Endothelial cell of umbilical vein (primary cell): ENCODE results near the gene SLFN12L. TPM values are rescaled to one million over a fixed set of nuclear protein-coding genes. Genes with fewer than 3 reads are reported as not detected.
"Not testable (repeated sequence)": the region's sequence is repeated elsewhere in the genome, so short reads cannot be mapped to it uniquely, and the experiment has no call there.

Experiments
- BruUV-seq: library from RNA; stranded (reverse); fragments of 400-500 nt; replicated peaks from 2 replicates; lab custom pipeline; 2021; lab: Mats Ljungman, UMichigan
- CTCF ChIA-PET: fragments of 300-600, 350-600 bp; sonication (Branson Sonifier 250); formaldehyde crosslinking; loops from one replicate; lab custom pipeline; 2021; ENCODE audit warnings: antibody characterized with exemption, inconsistent platforms; lab: Charles Lee
- POLR2A ChIA-PET: fragments of 300-600, 350-600 bp; sonication (Branson Sonifier 250); formaldehyde crosslinking; loops from one replicate; lab custom pipeline; 2021; ENCODE audit warnings: antibody characterized with exemption, inconsistent platforms; lab: Charles Lee
- DNase-seq: peaks from one replicate; pipeline ENCODE4 v3.0.0-alpha.2; 2011; ENCODE audit warnings: low read depth, low spot score
- FAIRE-seq: peaks from 2 replicates; lab custom pipeline; 2011; peaks lifted over from hg19 to GRCh38; lab: Jason Lieb, UNC
- H2AFZ ChIP-seq: 2 replicates; pipeline ENCODE4 v1.6.0; 2012; ENCODE audit warnings: low read depth, low read length, control low read depth, inconsistent platforms
- H3K27ac ChIP-seq: 2 replicates; pipeline ENCODE4 v1.5.1; 2011; ENCODE audit warnings: low read depth, mild to moderate bottlenecking, control low read depth, low read length, moderate library complexity; ENCODE audit not compliant: insufficient read depth
- H3K27me3 ChIP-seq, 2 experiments: 2 replicates each; pipeline versions ENCODE4 v1.6.0 to v1.6.1; 2011; ENCODE audit warnings: low read length in 2 of 2, mixed read lengths in 1 of 2; ENCODE audit not compliant: control insufficient read depth in 2 of 2, insufficient read depth in 2 of 2
- H3K36me3 ChIP-seq, 2 experiments: 2 replicates in 1 of 2; 3 replicates in 1 of 2; pipeline ENCODE4 v1.5.1; 2011; ENCODE audit warnings: low read length in 2 of 2, mild to moderate bottlenecking in 1 of 2, moderate library complexity in 1 of 2; ENCODE audit not compliant: control insufficient read depth in 2 of 2, insufficient read depth in 2 of 2; ENCODE audit errors: extremely low read depth in 1 of 2
- H3K4me1 ChIP-seq: 3 replicates; pipeline ENCODE4 v1.5.1; 2011; ENCODE audit warnings: mild to moderate bottlenecking, low read length; ENCODE audit not compliant: control insufficient read depth, insufficient read depth; ENCODE audit errors: extremely low read depth
- H3K4me2 ChIP-seq: 2 replicates; pipeline ENCODE4 v1.6.1; 2011; ENCODE audit warnings: low read length, control low read depth, mixed read lengths; ENCODE audit not compliant: insufficient read depth
- H3K4me3 ChIP-seq, 3 experiments: fragments of 200-600 bp in 1 of 3; sonication (generic), shearing (Covaris generic) in 1 of 3; replicated peaks in 1 of 3; 2 replicates each; pipeline ENCODE4 v1.5.1; 2011 to 2016; ENCODE audit warnings: control low read depth in 3 of 3, low read length in 3 of 3, mild to moderate bottlenecking in 2 of 3, inconsistent platforms in 1 of 3, low read depth in 1 of 3, moderate library complexity in 1 of 3; ENCODE audit not compliant: insufficient read depth in 1 of 3
- H3K79me2 ChIP-seq: 2 replicates; pipeline ENCODE4 v1.6.0; 2012; ENCODE audit warnings: low read length, inconsistent platforms; ENCODE audit not compliant: control insufficient read depth, insufficient read depth
- H3K9ac ChIP-seq: replicated peaks from 2 replicates; pipeline ENCODE3; 2011; ENCODE audit warnings: low read length, control low read depth; ENCODE audit not compliant: insufficient read depth; ENCODE audit errors: extremely low read depth
- H3K9me1 ChIP-seq: replicated peaks from 3 replicates; pipeline ENCODE4 v1.6.0; 2011; ENCODE audit warnings: mild to moderate bottlenecking, low read length; ENCODE audit not compliant: control insufficient read depth, insufficient read depth; ENCODE audit errors: extremely low read depth
- H3K9me3 ChIP-seq: replicated peaks from 2 replicates; pipeline ENCODE4 v1.5.1; 2012; ENCODE audit warnings: low read length, inconsistent platforms; ENCODE audit not compliant: control insufficient read depth, insufficient read depth
- H4K20me1 ChIP-seq: replicated peaks from 2 replicates; pipeline ENCODE3; 2011; ENCODE audit warnings: mild to moderate bottlenecking, low read length; ENCODE audit not compliant: control insufficient read depth, insufficient read depth; ENCODE audit errors: extremely low read depth
- CTCF ChIP-seq, 2 donors: IDR thresholded peaks; 1 replicate in 1 of 2; 2 replicates in 1 of 2; pipeline ENCODE4 v1.5.1; 2011; ENCODE audit warnings: low read length in 2 of 2, mild to moderate bottlenecking in 2 of 2, moderate library complexity in 2 of 2, control low read depth in 1 of 2, inconsistent platforms in 1 of 2, low read depth in 1 of 2; ENCODE audit not compliant: insufficient read depth in 1 of 2; ENCODE audit errors: extremely low read depth in 1 of 2
- FOS ChIP-seq: IDR thresholded peaks from 2 replicates; pipeline ENCODE4 v1.6.1; 2011; ENCODE audit warnings: mild to moderate bottlenecking, low read length, moderate library complexity, borderline replicate concordance; ENCODE audit not compliant: insufficient read depth
- GATA2 ChIP-seq: IDR thresholded peaks from 2 replicates; pipeline ENCODE4 v1.7.0; 2011; ENCODE audit warnings: low read depth, mild to moderate bottlenecking, moderate library complexity, mixed read lengths, low read length; ENCODE audit not compliant: insufficient read length, insufficient read depth
- JUN ChIP-seq: IDR thresholded peaks from 2 replicates; pipeline ENCODE4 v1.6.1; 2011; ENCODE audit warnings: borderline replicate concordance, low read depth; ENCODE audit not compliant: insufficient read length, insufficient read depth
- POLR2A ChIP-seq: IDR thresholded peaks from 2 replicates; pipeline ENCODE4 v1.6.1; 2012; ENCODE audit warnings: low read depth, mild to moderate bottlenecking, control low read depth, low read length
- dilution Hi-C: fragments of 300-500 bp; cut with MboI; formaldehyde crosslinking; loops from one replicate; pipeline ENCODE4 v1.15.0; 2019; ENCODE audit warnings: low sequenced_read_pairs; ENCODE audit not compliant: extremely low pct_ligation_motif_present
- intact Hi-C: fragments of 100-400 bp; cut with micrococcal nuclease; formaldehyde crosslinking; loops from one replicate; pipeline ENCODE4 v1.10.0; 2022
- polyA plus RNA-seq, 4 experiments: library from polyadenylated mRNA; depleted of rRNA in 3 of 4; stranded (reverse) in 3 of 4; unstranded in 1 of 4; fragments of >200 nt; gene quantifications; 2 replicates each; pipeline versions ENCODE4 v1.2.1 to v1.2.3, GENCODE V29; 2011 to 2012; ENCODE audit warnings: missing spikeins in 1 of 4
- total RNA-seq: library from RNA; stranded (reverse); gene quantifications from 2 replicates; pipeline ENCODE4 v1.2.3, GENCODE V29; 2021

Gene SLFN12L
- total and polyA plus RNA-seq, 2 donors (not counting 3 experiments of a cell fraction or from before 2014, with no cell fraction given) = not detected

GRCh38 chr17:35519439-35519838 is 18.0 kb downstream of the SLFN12L start:
- no TSS peak for BruUV-seq
- intact Hi-C loops (no loop called here), dilution Hi-C loops (no loop called here)
- H2AFZ ChIP-seq = no peak overlapping the region
- H3K36me3 ChIP-seq = no peaks in the 10 kb centered on the region
- CTCF ChIA-PET = interaction anchor here (2.2 kb wide), 1 partner anchor 20 kb away, joined by 7 read pairs; no protein-coding TSS in a partner anchor
- H3K27me3 ChIP-seq = peaks cover 21 to 42% of the 10 kb centered on the region in 2 experiments
- no peaks in the 10 kb centered on the region for H4K20me1 ChIP-seq
- peaks cover 10% of the 10 kb centered on the region for H3K4me1 ChIP-seq
- no peaks in the 10 kb centered on the region for H3K79me2 ChIP-seq
- DNase-seq (no peak), FAIRE-seq (no peak)
- no peak overlapping the region for H3K9ac ChIP-seq
- TF ChIP-seq GATA2 = no peak
- no peak for TF ChIP-seq JUN
- TF ChIP-seq CTCF (IDR thresholded peaks at IDR 0.05; ENCODE audit: extremely low read depth in 1 of 2, insufficient read depth in 1 of 2, low read depth in 1 of 2, low read length in 2 of 2) = no peak
- TF ChIP-seq POLR2A = no peak
- no peak for TF ChIP-seq FOS
- no peaks in the 10 kb centered on the region for H3K9me3 ChIP-seq
- POLR2A ChIA-PET = no interaction called here
- no peaks in the 10 kb centered on the region for H3K9me1 ChIP-seq
- no peak overlapping the region for H3K27ac ChIP-seq
- no peak overlapping the region for H3K4me3 ChIP-seq
- H3K4me2 ChIP-seq = no peak overlapping the region

- H3K4me2 ChIP-seq, H3K9ac ChIP-seq, H3K36me3 ChIP-seq, H3K9me1 ChIP-seq, H3K27ac ChIP-seq, DNase-seq, BruUV-seq, H3K79me2 ChIP-seq, intact Hi-C loops, H3K4me3 ChIP-seq, H4K20me1 ChIP-seq, dilution Hi-C loops, H2AFZ ChIP-seq, H3K9me3 ChIP-seq, H3K4me1 ChIP-seq, FAIRE-seq, POLR2A ChIA-PET: not testable (repeated sequence)
- CTCF ChIA-PET = interaction anchor here (1.0 to 2.2 kb wide), 3 partner anchors 21 to 206 kb away, joined by 3 to 7 read pairs (median 3); no protein-coding TSS in a partner anchor
- H3K27me3 ChIP-seq = peaks cover 21 to 40% of the 10 kb centered on the region in 2 experiments
Observed at GRCh38 chr17:35518431-35518830, 19.0 kb downstream of the SLFN12L start.
